Activated effector memory CD4-positive, alpha-beta T cell treated with anti-CD3 and anti-CD28 coated beads, Interleukin-2, amount 50 U/mL, for 16 hours (primary cell): ENCODE results near the gene RABGAP1L.
"Not testable (repeated sequence)": the region's sequence is repeated elsewhere in the genome, so short reads cannot be mapped to it uniquely, and the experiment has no call there.

Experiments
- DNase-seq: peaks from one replicate; pipeline ENCODE4 v3.0.0-alpha.2; 2020

Gene RABGAP1L

DNA sequence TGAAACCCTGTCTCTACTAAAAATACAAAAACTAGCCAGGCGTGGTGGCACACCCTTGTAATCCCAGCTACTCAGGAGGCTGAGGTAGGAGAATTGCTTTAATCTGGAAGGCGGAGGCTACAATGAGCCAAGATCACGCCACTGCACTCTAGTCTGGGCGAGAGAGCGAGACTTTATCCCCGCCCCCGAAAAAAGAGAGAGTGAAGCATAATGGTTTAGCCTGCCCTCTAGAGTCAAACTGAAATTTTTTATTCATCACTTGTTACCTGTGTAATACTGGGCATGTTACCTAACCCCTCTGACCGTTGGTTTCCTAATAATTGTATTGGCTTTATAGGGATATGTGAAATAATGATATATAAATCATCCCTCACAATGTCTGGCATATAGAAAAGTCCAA lies 307.3 kb downstream of the RABGAP1L start:
- no peak for DNase-seq

DNA sequence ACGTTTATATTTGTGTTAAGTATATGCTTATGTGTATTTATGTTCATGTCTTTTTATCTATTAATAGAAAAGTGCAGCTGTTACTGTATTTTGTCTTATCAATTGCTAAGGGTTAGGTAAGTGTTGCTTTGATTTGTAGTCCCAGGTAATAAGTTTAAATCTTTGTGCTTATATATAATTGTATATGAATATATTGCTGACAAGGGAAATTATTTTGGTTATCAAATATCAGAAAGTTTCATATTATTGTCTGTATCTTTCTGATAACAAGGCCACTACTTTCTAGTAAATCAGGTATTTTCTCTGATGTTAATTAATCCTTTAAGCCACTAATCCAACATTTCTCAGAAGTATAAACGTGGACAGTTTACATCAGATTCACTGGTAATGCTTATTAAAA lies 309.7 kb downstream of the RABGAP1L start:
- no peak for DNase-seq

DNA sequence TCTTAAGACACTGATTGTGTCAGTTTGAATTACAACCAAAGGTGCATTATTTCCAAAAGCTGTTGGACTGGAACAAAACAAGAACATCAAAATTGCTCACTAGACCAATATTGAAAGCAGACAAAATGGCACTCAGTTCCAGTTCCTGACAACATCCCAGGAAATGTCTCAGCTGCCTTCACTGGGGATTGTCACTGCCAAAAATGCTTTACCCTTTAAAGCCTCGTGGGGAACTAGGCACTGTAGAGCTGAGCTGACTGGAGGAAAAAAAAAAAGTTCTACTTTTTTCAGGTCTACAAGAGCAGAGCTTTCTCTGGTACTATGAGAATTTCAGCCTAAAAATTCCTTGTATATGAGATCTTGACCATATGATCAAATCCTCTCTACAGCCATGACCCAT lies 310.4 kb downstream of the RABGAP1L start:
- no peak for DNase-seq

DNA sequence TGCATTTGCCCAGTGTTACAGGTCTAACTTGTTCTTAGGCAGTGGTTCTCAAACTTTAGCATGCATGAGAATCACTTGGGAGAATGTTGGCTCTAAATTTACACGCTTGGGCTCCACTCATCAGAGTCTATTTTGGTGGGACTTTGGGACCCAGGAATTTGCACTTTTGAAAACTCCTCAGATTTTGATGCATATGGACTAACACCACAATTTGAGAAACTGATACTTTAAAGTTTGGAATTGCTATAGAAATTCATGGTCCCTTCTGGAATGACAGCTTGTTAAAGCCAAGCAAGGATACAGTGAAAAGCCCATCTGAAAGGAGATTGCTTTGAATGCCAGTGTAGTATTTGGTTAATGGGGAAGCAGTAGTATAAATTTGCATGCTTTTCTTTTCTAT lies 320.0 kb downstream of the RABGAP1L start:
- DNase-seq: no peak

DNA sequence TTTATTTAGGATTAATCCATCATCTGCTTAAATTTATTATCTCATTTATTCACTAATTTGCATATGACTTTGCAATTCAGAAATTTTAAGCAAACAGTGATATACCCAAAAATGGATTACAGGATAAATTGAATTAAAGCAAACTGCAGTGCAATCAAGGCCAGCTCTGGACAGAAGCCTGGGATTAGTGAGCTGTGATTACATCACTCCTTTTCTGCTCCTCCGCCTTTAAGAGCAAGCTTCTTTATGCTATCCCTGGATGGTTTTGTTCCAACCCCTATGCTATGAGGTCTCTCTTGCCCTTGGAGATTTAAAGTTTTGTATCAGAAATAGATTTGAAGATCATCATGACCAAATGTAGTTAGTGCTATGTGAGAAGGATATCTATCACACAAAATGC lies 321.0 kb downstream of the RABGAP1L start:
- DNase-seq: no peak

DNA sequence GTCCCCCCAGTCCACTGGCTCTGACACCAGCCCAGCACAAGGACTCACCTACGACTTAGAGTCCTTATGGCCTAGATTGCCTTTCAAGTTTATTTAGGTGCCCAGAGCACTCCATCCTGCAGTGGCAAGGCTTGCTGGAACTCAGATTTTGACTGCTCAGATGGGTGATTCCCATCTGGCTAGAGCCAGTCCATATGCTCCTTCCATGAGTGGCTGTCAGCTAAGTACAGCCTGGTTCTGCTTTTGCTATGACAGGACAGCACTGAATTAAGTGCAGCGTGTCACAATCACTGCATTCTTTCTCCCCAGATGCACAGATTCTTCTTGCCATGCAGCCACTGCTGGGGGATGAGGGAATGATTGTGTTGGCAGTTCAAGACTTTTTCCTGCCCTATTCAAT lies 332.3 kb downstream of the RABGAP1L start:
- no peak for DNase-seq

DNA sequence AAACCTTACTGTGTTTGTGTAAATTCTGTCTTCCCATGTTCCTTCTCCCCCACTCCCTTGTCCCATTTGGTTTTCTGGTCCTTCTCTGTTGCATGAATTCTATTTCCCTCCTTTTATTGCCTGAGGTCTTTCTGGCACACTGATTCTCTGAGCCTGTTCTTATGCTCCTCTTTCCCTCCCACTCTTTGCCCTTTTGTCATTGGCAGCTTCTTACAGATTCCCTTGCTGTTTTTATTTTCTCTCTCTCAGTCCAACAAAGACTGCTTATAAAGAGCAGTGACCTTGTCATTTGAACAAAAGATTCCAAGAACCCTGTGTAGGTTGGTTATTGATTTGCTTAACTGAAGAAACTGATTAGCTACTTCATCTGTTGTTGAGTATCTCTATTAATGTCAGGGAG lies 338.2 kb downstream of the RABGAP1L start:
- no peak for DNase-seq

DNA sequence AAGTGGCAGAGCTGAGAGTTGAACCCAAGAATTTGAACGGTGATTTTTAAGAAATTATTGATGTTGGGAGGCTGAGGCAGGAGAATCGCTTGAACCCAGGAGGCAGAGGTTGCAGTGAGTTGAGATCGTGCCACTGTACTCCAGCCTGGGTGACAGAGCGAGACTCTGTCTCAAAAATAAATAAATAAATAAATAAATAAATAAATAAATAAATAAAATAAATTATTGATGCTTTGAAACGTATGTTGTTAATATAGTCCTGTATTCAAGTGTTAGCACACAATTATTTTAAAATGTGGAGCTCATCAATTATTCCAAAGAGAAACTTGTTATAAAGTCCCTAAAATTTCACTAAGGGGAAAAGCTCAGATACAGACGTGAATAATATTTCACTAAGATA lies 357.4 kb downstream of the RABGAP1L start:
- DNase-seq: not testable (repeated sequence)

DNA sequence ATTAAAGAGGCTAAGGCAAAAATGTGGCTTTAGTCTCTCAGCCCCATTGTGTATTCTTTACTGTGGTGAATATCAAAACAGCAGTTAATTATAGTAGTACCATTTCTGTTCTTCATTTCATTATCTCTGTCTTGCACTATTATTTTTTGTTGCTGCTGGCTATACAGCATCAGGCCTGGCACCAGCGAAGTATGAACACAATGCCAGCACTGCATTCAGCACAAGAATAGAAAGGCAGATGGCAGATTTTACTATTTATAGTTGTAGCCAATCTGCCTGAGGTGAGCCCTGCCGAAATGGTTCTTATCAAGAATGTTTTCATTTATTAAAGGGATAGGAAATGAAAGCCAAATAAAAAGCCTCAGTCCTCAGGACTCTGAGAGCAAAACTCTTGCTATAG lies 360.5 kb downstream of the RABGAP1L start:
- no peak for DNase-seq

DNA sequence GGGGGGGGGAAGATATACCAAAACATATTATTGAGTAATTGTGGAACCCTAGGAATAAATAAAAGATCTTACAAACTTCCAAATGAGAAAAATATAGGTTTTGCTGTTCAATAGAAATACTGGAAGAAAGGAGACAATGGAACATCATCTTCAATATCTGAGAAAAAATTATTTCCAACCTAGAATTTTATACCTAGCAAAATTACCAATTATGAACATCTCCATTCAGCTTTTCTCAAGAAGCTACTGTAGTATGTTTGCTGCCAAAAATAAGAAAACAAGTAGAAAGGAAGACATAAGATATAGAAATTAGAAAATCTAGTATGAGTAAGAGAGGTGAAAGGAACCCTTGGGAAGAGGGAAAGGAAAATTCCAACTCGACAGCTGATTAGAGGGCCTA lies 372.4 kb downstream of the RABGAP1L start:
- no peak for DNase-seq

DNA sequence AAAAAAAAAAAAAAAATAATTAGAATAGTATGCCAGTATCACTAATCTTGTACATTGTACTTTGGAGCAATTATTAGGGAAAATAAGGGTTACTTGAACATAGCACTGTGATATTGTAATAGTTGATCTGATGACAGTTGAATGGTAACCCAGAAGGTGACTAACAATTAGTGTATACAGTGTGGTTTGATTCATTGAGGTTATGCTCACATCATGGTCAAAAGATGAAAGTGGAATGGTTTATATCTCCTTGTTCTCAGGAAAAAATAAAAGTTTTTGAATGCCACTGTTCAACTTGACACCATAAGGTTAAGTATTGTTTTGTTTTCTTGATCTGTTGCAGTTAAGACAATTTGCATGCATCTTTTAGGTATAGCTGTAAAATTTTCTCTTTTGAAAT lies 375.5 kb downstream of the RABGAP1L start:
- no peak for DNase-seq

DNA sequence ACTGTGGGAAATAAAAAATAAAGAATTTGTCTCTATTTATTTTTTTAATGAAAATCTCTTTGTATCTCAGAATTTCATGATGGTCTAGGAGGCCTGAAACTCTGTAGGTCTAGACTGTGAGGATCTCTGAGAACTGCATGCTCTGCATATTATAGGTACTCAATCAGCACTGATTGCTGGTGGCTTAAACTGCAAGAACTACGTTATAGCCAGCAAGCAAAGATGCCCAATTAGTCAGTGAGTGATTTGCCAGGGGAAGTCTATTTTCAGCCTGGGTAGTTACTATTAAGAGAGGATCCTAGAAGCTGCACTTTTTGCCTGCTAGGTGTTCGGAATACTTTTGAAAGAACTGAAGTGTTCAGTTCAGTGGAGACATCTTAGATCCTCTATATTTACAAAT lies 375.9 kb downstream of the RABGAP1L start:
- DNase-seq: no peak

DNA sequence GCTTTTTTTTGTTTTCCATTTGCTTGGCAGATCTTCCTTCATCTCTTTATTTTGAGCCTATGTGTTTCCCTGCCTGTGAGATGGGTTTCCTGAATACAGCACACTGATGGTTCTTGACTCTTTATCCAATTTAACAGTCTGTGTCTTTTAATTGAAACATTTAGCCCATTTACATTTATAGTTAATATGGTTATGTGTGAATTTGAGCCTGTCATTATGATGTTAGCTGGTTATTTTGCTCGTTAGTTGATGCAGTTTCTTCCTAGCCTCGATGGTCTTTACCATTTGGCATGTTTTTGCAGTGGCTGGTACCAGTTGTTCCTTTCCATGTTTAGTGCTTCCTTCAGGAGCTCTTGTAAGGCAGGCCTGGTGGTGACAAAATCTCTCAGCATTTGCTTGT lies 384.1 kb downstream of the RABGAP1L start:
- DNase-seq: not testable (repeated sequence)

DNA sequence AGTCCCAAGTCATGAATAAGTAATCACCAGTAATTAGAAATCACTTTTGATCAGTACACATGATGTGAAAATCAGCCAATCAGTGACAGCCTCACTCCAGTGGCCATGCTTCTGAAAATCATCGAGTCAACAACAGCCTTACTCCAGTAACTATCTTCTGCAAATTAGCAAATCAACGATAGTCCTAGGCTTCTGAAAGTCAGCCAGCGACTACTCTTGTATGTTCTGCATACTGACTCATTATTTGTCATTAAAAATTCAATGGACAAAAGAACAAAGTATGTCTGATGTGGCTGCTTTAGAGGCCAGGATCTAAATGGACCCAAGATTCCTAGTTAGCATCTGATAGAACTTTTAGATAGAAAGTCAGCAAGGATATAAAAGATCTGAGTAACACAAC lies 391.0 kb downstream of the RABGAP1L start:
- no peak for DNase-seq

DNA sequence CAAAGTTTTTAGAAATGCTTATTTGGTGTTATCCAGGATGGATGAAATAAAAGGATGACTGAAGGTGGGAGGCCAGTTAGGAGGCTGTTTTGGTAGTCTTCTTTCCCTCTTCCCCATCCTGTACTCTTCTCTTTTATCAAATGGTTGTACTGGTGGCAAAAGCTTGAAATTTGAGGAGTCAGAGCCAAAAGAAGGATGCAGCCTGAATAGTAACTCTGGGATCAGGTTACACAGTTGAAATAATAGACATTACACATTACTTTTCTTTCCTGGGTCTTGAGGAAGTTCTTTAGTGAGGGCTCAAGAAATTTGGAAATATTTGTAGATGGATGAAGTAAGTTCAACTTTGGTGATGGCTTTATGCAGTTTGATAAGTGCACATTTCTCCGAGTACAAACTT lies 397.1 kb downstream of the RABGAP1L start:
- DNase-seq: no peak

DNA sequence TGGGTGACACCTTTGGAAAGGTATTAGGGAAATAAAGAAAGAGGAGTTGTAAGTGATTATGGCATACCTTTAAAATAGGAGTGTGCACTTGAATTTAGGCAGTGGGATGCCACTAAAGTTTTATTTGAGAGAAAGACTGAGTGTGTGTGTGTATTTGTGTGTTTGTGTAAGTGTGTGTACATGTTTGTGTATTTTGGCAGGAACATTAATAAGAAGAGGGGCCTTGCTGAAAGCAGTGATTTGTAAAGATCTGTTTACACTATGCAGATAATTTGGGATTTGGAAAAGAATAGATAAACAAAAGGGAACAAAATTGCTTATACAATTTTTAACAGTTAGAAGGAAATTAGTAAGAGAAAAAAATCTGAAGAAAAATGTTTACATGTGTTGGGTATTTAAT lies 409.2 kb downstream of the RABGAP1L start:
- no peak for DNase-seq

DNA sequence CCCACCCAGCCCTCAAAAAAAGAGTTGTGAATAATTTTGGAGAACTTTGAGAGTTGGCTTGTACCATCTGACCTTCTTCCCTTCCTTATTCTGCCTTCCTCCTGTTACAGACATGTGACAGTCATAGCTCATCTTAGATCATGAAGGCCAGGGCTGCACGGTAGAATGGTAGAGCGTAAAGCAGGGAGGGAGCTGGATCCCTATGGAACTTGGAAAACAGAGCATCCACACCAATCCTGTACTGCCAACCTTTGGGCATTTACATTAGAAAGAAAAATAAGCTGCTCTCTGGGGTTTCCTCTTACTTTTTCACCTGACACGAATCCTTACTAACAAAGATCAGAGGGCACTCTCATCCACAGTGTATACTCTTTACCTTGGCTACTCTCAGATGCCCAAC lies 409.9 kb downstream of the RABGAP1L start:
- DNase-seq: no peak

DNA sequence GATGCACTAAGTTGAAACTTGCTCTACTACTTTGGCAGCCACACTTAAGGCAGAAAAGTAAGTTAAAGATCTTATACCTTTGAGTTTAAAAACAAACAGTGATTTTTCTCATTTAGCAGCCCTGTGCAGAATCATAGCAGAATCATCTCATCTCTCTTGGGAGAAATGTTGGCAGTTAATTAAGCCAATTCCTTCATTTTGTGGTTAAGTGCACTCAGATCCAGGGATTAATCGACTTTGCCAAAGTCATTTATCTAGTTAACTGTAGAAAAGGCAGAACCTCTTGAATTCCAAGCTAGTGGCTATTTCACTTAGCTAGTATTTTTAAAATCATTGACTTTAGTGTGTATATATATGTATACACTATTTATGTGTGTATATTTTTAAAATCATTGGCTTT lies 413.5 kb downstream of the RABGAP1L start:
- DNase-seq: no peak

DNA sequence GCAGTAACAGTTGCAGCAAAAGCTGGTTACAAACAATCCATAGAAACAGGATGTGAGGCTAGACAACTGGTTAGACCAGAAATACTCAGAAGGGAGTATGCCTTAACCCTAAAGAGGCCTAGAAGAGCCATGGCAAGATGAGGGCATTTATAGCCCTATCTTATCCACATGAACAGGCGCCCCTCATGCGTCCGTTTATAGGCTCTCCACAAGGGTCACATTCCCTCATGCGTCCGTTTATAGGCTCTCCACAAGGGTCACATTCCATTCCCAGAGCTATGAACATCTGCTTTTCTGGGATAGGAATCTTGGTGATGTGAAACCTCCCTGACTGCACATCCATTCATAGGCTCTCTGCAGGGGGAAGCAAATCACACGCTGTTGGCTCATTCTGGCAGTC lies 416.8 kb downstream of the RABGAP1L start:
- not testable (repeated sequence) for DNase-seq

DNA sequence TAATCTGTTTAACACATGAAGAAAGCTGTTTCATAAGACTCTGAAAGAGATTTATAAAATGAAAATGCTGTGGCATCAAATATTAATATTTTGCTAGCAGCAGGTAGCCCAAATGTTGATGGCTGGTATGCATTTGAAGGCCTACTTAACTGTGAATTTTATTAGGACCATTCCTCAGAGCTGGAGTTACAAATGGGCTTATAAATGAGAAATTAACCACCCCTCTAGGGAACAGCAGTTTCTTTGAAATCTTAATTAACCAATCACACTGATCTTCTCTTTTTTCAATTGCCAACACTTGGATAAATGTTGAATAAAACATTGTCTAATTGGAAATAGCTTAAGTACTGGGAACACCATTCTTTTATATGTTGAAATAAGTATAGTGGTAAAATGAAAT lies 418.4 kb downstream of the RABGAP1L start:
- DNase-seq: no peak

DNA sequence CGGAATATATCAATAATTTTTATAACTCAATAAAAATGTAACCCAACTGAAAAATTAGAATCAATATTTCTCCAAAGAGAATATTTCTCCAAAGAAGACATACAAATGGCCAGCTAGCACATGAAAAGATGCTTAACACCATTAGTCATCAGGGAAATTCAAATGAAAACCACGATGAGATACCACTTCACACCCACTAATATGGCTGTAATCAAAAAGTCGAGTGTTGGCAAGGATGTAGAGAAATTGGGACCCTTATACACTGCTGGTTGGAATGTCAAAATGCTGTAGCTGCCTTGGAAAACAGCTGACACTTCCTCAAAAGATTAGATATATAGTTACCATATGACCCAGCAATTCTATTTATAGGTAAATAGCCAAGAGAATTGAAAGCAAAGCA lies 421.5 kb downstream of the RABGAP1L start:
- DNase-seq: no peak

DNA sequence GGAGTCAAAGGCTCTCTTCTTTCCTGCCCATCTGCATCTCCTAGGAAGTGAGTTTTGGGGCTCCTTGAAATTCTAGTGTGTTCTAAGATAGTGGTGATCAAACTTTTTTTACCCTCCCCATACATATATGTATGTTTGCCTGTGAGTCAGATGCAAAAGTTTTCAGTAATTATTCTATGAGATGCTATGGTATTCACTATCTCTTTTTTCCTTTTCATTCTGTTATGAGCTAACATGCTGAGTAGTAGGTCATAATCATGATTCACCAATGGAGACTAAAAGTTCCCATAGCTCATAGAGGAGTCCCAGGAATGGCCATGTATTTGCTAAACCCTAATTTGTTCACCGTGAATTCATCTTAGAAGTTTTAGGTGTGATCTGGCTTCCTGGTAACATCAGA lies 424.0 kb downstream of the RABGAP1L start:
- no peak for DNase-seq

DNA sequence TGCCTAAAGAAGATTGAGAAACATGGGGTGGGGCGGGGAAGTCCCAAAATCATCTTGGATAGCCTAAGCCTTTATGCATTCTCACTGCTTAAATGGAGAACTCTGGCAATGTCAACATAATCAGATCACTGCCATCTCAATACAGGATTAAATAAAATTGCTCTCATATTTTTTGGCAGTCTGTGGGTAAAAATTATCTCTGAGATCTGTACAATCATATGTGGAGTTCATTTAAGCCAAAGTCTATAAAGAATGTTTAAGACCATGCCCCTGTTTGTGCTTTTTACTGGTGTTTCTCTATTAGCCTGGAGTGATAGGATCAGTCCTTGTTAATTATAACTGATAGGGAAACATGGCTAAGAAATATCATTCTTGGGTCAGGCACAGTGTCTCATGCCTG lies 424.8 kb downstream of the RABGAP1L start:
- no peak for DNase-seq

DNA sequence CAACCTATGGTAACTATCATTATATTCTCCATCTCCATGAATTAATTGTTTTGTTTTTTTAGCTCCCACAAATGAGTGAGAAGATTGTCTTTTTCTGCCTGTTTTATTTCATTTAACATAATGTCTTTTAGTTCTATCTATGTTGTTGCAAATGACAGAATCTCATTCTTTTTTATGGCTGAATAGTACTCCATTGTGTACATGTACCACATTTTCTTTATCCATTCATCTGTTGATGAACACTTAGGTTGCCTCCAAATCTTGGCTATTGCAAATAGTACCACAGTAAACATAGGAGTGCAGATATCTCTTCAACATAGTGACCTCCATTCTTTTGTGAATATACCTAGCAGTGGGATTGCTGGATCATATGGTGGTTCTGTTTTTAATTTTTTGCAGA lies 429.3 kb downstream of the RABGAP1L start:
- not testable (repeated sequence) for DNase-seq

DNA sequence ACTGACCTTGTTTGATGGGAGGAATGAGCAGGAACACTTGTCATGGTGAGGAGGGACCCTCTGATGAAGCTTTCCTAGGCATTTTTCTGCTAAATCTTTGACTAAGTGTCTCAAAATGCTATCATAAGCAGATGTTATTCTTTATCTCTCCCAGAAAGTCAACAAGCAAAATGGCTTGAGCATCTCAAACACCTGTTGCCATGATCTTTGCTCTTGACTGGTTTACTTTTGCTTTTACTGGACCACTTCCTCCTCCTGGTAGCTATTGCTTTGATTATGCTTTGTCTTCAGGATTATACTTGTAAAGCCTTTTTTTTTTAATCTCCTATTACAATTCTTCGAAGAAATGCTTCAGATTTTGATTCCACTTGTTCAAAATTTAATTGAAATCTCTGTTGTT lies 445.9 kb downstream of the RABGAP1L start:
- DNase-seq: no peak

DNA sequence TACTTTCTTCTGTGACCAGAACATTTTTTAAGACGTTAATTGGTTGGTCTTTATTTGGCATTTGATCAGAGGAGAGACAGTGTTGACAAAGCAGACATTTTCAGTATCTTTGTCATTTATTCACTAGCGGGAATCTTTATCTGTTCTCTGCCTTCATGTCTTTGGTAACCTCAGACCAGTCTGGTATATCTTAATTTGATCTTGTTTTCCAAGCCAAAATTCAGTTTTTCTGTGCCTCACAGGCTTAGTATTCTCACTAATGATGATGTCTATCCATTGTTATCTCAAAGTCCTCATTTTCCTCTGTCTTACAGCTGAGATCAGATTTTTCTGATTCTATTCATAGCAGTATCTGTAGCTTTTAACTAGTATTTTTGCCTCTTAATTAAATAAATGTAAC lies 447.2 kb downstream of the RABGAP1L start:
- DNase-seq: no peak
